ENCODE data around the gene CFAP299. TPM values are rescaled to one million over a fixed set of nuclear protein-coding genes. Genes with fewer than 3 reads are reported as not detected.

CFAP299 gene
- total and polyA plus RNA-seq, 4 experiments from 2014 or later = not detected

DNA sequence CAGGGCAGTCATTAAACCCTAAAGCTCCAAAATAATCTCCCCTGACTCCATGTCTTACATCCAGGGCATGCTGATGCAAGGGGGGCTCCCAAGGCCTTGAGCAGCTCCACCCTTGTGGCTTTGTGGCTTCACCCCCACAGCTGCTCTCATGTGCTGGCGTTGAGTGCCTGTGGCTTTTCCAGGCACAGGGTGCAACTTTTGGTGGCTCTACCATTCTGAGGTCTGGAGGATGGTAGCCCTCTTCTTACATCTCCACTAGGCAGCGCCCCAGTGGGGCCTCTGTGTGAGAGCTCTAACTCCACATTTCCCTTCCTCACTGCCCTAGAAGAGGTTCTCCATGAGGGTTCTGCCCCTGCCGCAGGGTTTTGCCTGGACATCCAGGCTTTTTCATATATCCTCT is 35.1 kb downstream of the CFAP299 start:
- H3K4me1 ChIP-seq (ENCODE audit: insufficient read depth, low read length) = peaks cover 4% of the 10 kb centered on the region
- intact Hi-C loops (cut with micrococcal nuclease) = no loop called here
- H3K36me3 Mint-ChIP-seq = peaks cover 3 to 20% of the 10 kb centered on the region in 2 donors

DNA sequence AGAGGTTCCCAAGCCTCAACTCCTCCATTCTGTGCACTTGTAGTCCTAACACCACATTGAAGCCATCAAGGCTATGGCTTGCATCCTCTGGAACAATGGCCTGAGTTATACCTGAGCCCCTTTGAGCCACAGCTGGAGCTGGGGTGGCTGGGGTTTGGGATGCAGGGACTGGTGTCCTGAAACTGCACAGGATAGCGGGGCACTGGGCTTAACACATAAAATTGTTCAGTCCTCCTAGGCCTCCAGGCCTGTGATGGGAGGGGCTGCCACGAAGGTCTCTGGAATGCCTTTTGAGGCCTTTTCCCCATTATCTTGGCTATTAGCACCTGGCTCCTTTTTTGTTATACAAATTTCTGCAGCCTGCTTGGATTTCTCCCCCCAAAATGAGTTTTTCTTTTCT is 35.5 kb downstream of the CFAP299 start:
- peaks cover 0 to 30% (median 17%) of the 10 kb centered on the region in 8 donors for H3K9me3 Mint-ChIP-seq
- no peaks in the 10 kb centered on the region for H3K27me3 Mint-ChIP-seq
- Histone ChIP-seq H3K4me3 (ENCODE audit: low read length in 2 of 2) (no peak overlapping the region), H3K9me3 (ENCODE audit: control insufficient read depth in 1 of 2, low read length in 2 of 2) (no peaks in the 10 kb centered on the region), H3K27ac (ENCODE audit: low read depth, low read length) (no peak overlapping the region), H3K36me3 (ENCODE audit: insufficient read depth, low read length) (no peaks in the 10 kb centered on the region), H3K4me1 (ENCODE audit: insufficient read depth, low read length) (peaks cover 3% of the 10 kb centered on the region), H3K27me3 (ENCODE audit: insufficient read depth, low read length) (no peaks in the 10 kb centered on the region)
- peaks cover 3 to 20% of the 10 kb centered on the region in 2 donors for H3K36me3 Mint-ChIP-seq
- H3K27ac Mint-ChIP-seq = no peak overlapping the region
- intact Hi-C loops (cut with micrococcal nuclease) = no loop called here
- ChIA-PET CTCF (ENCODE audit: partially characterized antibody) (no interaction called here), POLR2A (ENCODE audit: partially characterized antibody) (no interaction called here)
- DNase-seq = no peak
- no peak overlapping the region for H3K4me3 Mint-ChIP-seq
- H3K4me1 Mint-ChIP-seq = peaks cover 4 to 5% (median 5%) of the 10 kb centered on the region in 4 donors

More for the DNA sequence above, 35.1 kb downstream of the CFAP299 start:
- DNase-seq = no peak
- peaks cover 0 to 30% (median 15%) of the 10 kb centered on the region in 8 donors for H3K9me3 Mint-ChIP-seq
- CTCF ChIA-PET (ENCODE audit: partially characterized antibody) = interaction anchor here (1.8 kb wide), 1 partner anchor 670 kb away, joined by 9 read pairs; no protein-coding TSS in a partner anchor
- H3K27me3 Mint-ChIP-seq = no peaks in the 10 kb centered on the region
- POLR2A ChIA-PET (ENCODE audit: partially characterized antibody) = no interaction called here
- no peak overlapping the region for H3K27ac Mint-ChIP-seq
- peaks cover 6 to 8% (median 7%) of the 10 kb centered on the region in 4 donors for H3K4me1 Mint-ChIP-seq
- H3K36me3 ChIP-seq (ENCODE audit: insufficient read depth, low read length) = no peaks in the 10 kb centered on the region
- H3K27me3 ChIP-seq (ENCODE audit: insufficient read depth, low read length) = no peaks in the 10 kb centered on the region
- no peak overlapping the region for H3K4me3 ChIP-seq (ENCODE audit: low read length in 2 of 2)
- H3K4me3 Mint-ChIP-seq = no peak overlapping the region
- H3K9me3 ChIP-seq (ENCODE audit: control insufficient read depth in 1 of 2, low read length in 2 of 2) = no peaks in the 10 kb centered on the region
- no peak overlapping the region for H3K27ac ChIP-seq (ENCODE audit: low read depth, low read length)

DNA sequence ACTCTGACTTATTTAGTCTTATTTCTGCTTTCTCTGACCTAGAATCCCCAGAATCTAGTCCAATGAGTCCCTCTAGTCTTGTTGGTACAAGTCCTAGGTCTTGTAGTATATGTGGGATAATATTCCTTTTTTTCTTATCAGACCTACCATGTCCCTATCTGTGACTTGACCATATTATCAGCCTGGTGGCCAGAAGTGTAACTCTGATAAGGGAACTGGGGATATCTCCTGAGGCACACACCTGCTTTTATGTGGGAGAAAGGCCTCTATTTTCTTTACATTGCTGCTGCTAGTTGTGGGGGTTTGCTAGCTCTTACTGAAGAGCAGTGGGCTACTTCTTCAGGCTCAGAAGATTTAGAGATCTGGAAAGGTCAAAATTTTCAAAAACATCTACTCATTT is 38.6 kb downstream of the CFAP299 start:
- no peaks in the 10 kb centered on the region for H3K4me1 ChIP-seq (ENCODE audit: insufficient read depth, low read length)
- POLR2A ChIA-PET (ENCODE audit: partially characterized antibody) = no interaction called here
- H3K4me1 Mint-ChIP-seq = no peaks in the 10 kb centered on the region
- CTCF ChIA-PET (ENCODE audit: partially characterized antibody) = interaction anchor here (1.2 to 2.4 kb wide), 3 partner anchors 8 to 619 kb away, joined by 4 to 10 read pairs (median 9); no protein-coding TSS in a partner anchor
- no peak overlapping the region for H3K4me3 ChIP-seq (ENCODE audit: low read length in 2 of 2)
- no peaks in the 10 kb centered on the region for H3K9me3 ChIP-seq (ENCODE audit: control insufficient read depth in 1 of 2, low read length in 2 of 2)
- DNase-seq = no peak
- peaks cover 0 to 35% (median 17%) of the 10 kb centered on the region in 8 donors for H3K9me3 Mint-ChIP-seq
- no peaks in the 10 kb centered on the region for H3K27me3 ChIP-seq (ENCODE audit: insufficient read depth, low read length)
- no peaks in the 10 kb centered on the region for H3K27me3 Mint-ChIP-seq
- H3K27ac ChIP-seq (ENCODE audit: low read depth, low read length) = no peak overlapping the region
- H3K36me3 Mint-ChIP-seq = peaks cover 3 to 20% of the 10 kb centered on the region in 2 donors
- no peak overlapping the region for H3K4me3 Mint-ChIP-seq
- H3K36me3 ChIP-seq (ENCODE audit: insufficient read depth, low read length) = no peaks in the 10 kb centered on the region
- intact Hi-C loops (cut with micrococcal nuclease) = no loop called here
- H3K27ac Mint-ChIP-seq = no peak overlapping the region

DNA sequence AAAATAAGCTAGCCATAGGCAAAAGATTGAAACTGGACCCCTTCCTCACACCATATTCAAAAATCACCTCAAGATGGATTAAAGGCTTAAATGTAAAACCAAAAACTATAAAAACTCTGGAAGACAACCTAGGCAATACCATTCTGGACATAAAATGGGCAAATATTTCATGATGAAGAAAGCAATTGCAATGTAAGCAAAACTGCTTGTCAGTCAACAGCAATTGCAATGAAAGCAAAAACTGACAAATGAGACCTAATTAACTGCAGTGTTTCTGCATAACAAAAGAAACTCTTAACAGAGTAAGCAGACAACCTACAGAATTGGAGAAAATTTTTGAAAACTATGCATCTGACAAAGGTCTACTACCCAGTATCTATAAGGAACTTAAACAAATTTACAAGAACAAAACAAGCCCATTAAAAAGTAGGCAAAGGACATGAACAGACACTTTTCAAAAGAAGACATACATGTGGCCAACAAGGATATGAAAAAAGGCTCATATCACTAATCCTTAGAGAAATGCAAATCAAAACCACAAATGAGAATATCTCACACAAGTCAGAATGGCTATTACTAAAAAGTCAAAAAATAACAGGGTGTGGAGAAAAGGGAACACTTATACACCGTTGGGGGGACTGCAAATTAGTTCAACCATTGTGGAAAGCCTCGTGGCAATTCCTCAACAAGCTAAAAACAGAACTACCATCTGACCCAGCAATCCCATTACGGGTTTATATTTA is 46.7 kb downstream of the CFAP299 start:
- Histone ChIP-seq H3K27me3 (ENCODE audit: insufficient read depth, low read length) (no peaks in the 10 kb centered on the region), H3K4me3 (ENCODE audit: low read length in 2 of 2) (no peak overlapping the region), H3K9me3 (ENCODE audit: control insufficient read depth in 1 of 2, low read length in 2 of 2) (no peaks in the 10 kb centered on the region), H3K27ac (ENCODE audit: low read depth, low read length) (no peak overlapping the region), H3K36me3 (ENCODE audit: insufficient read depth, low read length) (no peaks in the 10 kb centered on the region), H3K4me1 (ENCODE audit: insufficient read depth, low read length) (no peaks in the 10 kb centered on the region)
- H3K4me1 Mint-ChIP-seq = no peaks in the 10 kb centered on the region
- peaks cover 0 to 6% of the 10 kb centered on the region in 2 donors for H3K27me3 Mint-ChIP-seq
- H3K9me3 Mint-ChIP-seq = peaks cover 0 to 14% (median 3%) of the 10 kb centered on the region in 8 donors
- ChIA-PET POLR2A (ENCODE audit: partially characterized antibody) (no interaction called here), CTCF (ENCODE audit: partially characterized antibody) (interaction anchor here (1.5 kb wide), 1 partner anchor 19 kb away, joined by 3 read pairs; no protein-coding TSS in a partner anchor)
- H3K4me3 Mint-ChIP-seq = no peak overlapping the region
- H3K36me3 Mint-ChIP-seq = no peaks in the 10 kb centered on the region
- intact Hi-C loops (cut with micrococcal nuclease) = no loop called here
- DNase-seq = no peak
- no peak overlapping the region for H3K27ac Mint-ChIP-seq

DNA sequence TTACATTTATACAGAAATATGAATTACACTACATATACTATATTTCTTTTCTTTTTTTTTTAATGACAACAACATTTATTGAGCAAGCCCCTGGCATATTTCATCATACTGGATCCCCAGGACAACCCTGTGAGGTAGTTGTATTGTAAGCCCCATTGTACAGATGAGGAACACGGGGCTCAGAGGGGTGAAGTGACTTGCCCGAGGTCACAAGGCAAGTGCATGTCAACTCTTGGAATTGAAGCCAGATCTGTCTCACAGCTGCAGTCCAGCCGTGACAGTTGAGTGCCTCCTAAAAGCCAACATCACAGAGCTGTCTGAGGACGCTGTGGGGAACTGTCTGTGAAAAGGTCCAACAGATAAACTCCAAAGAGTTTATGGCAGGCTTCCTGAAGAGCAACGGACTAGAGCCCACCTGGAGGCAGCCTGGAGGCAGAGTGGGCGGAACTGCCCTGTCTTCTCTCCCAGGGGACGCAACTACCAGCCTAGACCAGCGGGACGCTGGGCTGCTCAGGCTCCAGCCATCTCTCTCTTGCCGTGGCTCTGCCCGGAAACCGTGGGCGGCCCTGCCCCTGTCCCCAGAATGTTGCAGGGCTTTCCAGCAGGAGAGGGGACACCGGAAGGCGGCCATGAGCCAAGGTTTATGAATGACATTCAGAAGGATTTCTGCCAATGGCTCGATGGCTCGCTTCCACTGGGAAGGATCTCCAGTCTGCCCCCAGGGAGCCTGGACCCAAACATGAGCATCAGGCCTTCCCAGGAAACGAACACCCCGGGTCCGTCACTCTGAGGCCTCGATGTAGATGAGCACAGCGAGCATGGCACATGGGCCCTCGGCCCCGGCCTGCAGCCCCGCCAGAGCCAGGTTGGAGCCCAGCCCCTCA is 50.1 kb downstream of the CFAP299 start:
- ChIA-PET POLR2A (ENCODE audit: partially characterized antibody) (no interaction called here), CTCF (ENCODE audit: partially characterized antibody) (no interaction called here)
- Mint-ChIP-seq H3K4me1 (no peaks in the 10 kb centered on the region), H3K27ac (no peak overlapping the region), H3K4me3 (no peak overlapping the region), H3K27me3 (peaks cover 0 to 6% of the 10 kb centered on the region in 2 donors), H3K9me3 (peaks cover 0 to 8% (median 3%) of the 10 kb centered on the region in 8 donors), H3K36me3 (no peaks in the 10 kb centered on the region)
- Histone ChIP-seq H3K9me3 (ENCODE audit: control insufficient read depth in 1 of 2, low read length in 2 of 2) (no peaks in the 10 kb centered on the region), H3K27ac (ENCODE audit: low read depth, low read length) (no peak overlapping the region), H3K4me1 (ENCODE audit: insufficient read depth, low read length) (no peaks in the 10 kb centered on the region), H3K36me3 (ENCODE audit: insufficient read depth, low read length) (no peaks in the 10 kb centered on the region), H3K27me3 (ENCODE audit: insufficient read depth, low read length) (no peaks in the 10 kb centered on the region), H3K4me3 (ENCODE audit: low read length in 2 of 2) (no peak overlapping the region)
- intact Hi-C loops (cut with micrococcal nuclease) = no loop called here
- no peak for DNase-seq

DNA sequence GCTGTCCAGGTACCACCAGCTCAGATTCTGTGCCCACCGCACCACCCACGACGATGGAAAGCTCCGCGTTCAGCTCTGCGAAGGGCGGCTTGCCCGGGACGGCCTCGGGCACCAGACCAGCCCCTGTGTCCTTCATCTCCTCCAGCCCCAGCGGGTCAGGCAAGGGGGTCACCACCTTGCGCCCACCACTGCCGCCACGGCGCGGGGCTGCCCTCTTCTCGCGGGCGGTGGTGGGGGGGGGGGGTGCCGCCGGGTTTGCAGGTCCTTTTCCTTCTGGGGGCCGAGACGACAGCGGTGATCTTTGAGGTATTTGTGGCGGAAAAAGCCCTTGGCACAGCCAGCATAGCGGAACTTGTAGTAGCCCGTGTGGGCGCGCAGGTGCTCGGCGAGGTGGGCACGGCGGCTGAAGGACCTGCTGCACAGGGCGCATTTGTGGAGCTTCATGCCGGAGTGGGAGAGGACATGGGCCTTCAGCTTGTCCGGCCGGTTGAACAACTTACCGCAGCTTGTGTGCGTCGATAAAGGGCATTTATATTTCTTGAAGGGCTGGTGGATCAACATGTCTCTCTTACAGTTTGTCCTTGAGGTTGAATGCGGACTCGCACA is 50.9 kb downstream of the CFAP299 start:
- Mint-ChIP-seq H3K27me3 (peaks cover 0 to 6% of the 10 kb centered on the region in 2 donors), H3K4me3 (no peak overlapping the region), H3K9me3 (peaks cover 0 to 8% (median 3%) of the 10 kb centered on the region in 8 donors), H3K27ac (no peak overlapping the region), H3K4me1 (no peaks in the 10 kb centered on the region), H3K36me3 (no peaks in the 10 kb centered on the region)
- ChIA-PET CTCF (ENCODE audit: partially characterized antibody) (no interaction called here), POLR2A (ENCODE audit: partially characterized antibody) (no interaction called here)
- no peak for DNase-seq
- no peak overlapping the region for H3K4me3 ChIP-seq (ENCODE audit: low read length in 2 of 2)
- H3K4me1 ChIP-seq (ENCODE audit: insufficient read depth, low read length) = no peaks in the 10 kb centered on the region
- H3K27me3 ChIP-seq (ENCODE audit: insufficient read depth, low read length) = no peaks in the 10 kb centered on the region
- no peaks in the 10 kb centered on the region for H3K9me3 ChIP-seq (ENCODE audit: control insufficient read depth in 1 of 2, low read length in 2 of 2)
- H3K36me3 ChIP-seq (ENCODE audit: insufficient read depth, low read length) = no peaks in the 10 kb centered on the region
- H3K27ac ChIP-seq (ENCODE audit: low read depth, low read length) = no peak overlapping the region
- intact Hi-C loops (cut with micrococcal nuclease) = no loop called here

Measured in CD4-positive, alpha-beta memory T cell (primary cell).